Loucy (cell line): ENCODE data around the gene HIVEP1.

Source experiments
- CTCF ChIP-seq: fragments of 200-600 bp; sonication (generic); conservative IDR thresholded peaks from 2 replicates; pipeline ENCODE4 v1.5.1; 2014; ENCODE audit warnings: mild to moderate bottlenecking, antibody characterized with exemption, low read length
- EZH2phosphoT487 ChIP-seq: fragments of 200-600 bp; IDR thresholded peaks from 2 replicates; pipeline ENCODE4 v1.6.1; 2018; ENCODE audit warnings: antibody characterized with exemption, mild to moderate bottlenecking, moderate library complexity, borderline replicate concordance

- TF ChIP-seq CTCF: peak; percentile 40
- no peak for TF ChIP-seq EZH2phosphoT487
Measured at GRCh38 chr6:12158686-12159415, 146.7 kb downstream of the HIVEP1 start.
